GM19324 (cell line): Measurements from ENCODE around the gene LASP1.
"Not testable (repeated sequence)": the region's sequence is repeated elsewhere in the genome, so short reads cannot be mapped to it uniquely, and the experiment has no call there.

ENCODE experiments used
- ATAC-seq: cut with Tn5 transposase; IDR thresholded peaks from one replicate; pipeline ENCODE4 v1.9.1; 2021; ENCODE audit warnings: mild to moderate bottlenecking, moderate library complexity; ENCODE audit not compliant: unreplicated experiment, low FRiP score

Gene LASP1

GRCh38 chr17:38869526-38870258, at the start of gene LASP1:
Gene LASP1, plus strand, starts transcription at chr17:38870058. Its CDS starts 132 bp downstream, at chr17:38870190.
- peak; percentile 58 for ATAC-seq

- ATAC-seq = peak; percentile 97
Measured at GRCh38 chr17:38824899-38825761, 44.7 kb upstream of the LASP1 start, which contains the start of gene CWC25. Gene CWC25, minus strand, starts transcription at chr17:38825321. Its CDS starts 138 bp downstream, at chr17:38825183.

GRCh38 chr17:38825762-38826247, 44.1 kb upstream of the LASP1 start:
- ATAC-seq = no peak

- no peak for ATAC-seq
Measured at GRCh38 chr17:38844261-38844757, 25.5 kb upstream of the LASP1 start.

- no peak for ATAC-seq
Measured at GRCh38 chr17:38848557-38848891, 21.3 kb upstream of the LASP1 start.

- ATAC-seq = no peak
Measured at GRCh38 chr17:38848939-38849605, 20.8 kb upstream of the LASP1 start.

GRCh38 chr17:38850374-38850773, 19.5 kb upstream of the LASP1 start:
- ATAC-seq = no peak

- ATAC-seq = no peak
Measured at GRCh38 chr17:38851434-38851833, 18.4 kb upstream of the LASP1 start.

- ATAC-seq = peak; percentile 2
Measured at GRCh38 chr17:38852771-38853291, 17.0 kb upstream of the LASP1 start.

GRCh38 chr17:38853292-38854219, 16.3 kb upstream of the LASP1 start, which contains the start of gene RPL23:
Gene RPL23, minus strand, starts transcription at chr17:38853721. Its CDS starts 11 bp downstream, at chr17:38853710.
- peak; percentile 89 for ATAC-seq

GRCh38 chr17:38855101-38855714, 14.7 kb upstream of the LASP1 start:
- not testable (repeated sequence) for ATAC-seq

- ATAC-seq = no peak
Measured at GRCh38 chr17:38857271-38857670, 12.6 kb upstream of the LASP1 start.

- ATAC-seq = no peak
Measured at GRCh38 chr17:38861399-38861843, 8.4 kb upstream of the LASP1 start.

GRCh38 chr17:38864636-38865398, 5.0 kb upstream of the LASP1 start:
- no peak for ATAC-seq

- ATAC-seq = no peak
Measured at GRCh38 chr17:38867179-38867967, 2.5 kb upstream of the LASP1 start.

GRCh38 chr17:38867968-38868816, 1.7 kb upstream of the LASP1 start:
- ATAC-seq = no peak
